ENCODE results near the gene PCDHA10.
"Not testable (repeated sequence)": the region's sequence is repeated elsewhere in the genome, so short reads cannot be mapped to it uniquely, and the experiment has no call there.

The PCDHA10 gene

GRCh38 chr5:140808889-140809291, 46.8 kb upstream of the PCDHA10 start:
- Histone ChIP-seq H3K9me3 (ENCODE audit: insufficient read depth, low read depth, low read length) (no peaks in the 10 kb centered on the region), H3K9ac (ENCODE audit: low read depth, low read length, poor library complexity, severe bottlenecking) (no peak overlapping the region), H3K4me3 (ENCODE audit: low read length, poor library complexity, severe bottlenecking) (no peak overlapping the region), H3K9me2 (replicated peaks; ENCODE audit: low read depth, low read length) (no peaks in the 10 kb centered on the region), H3K36me3 (ENCODE audit: insufficient read depth, low read length) (no peaks in the 10 kb centered on the region), H3K4me2 (ENCODE audit: low read depth, low read length, poor library complexity, severe bottlenecking) (no peak overlapping the region), H3K79me2 (ENCODE audit: insufficient read depth, low read length) (no peaks in the 10 kb centered on the region), H2AFZ (ENCODE audit: low read length) (no peak overlapping the region), H3F3A (ENCODE audit: low read depth) (no peaks in the 10 kb centered on the region), H3K27me3 (ENCODE audit: insufficient read depth, low read length, poor library complexity, severe bottlenecking) (no peaks in the 10 kb centered on the region), H3K4me1 (ENCODE audit: insufficient read depth, low read length, poor library complexity, severe bottlenecking) (no peaks in the 10 kb centered on the region), H4K20me1 (ENCODE audit: insufficient read depth, low read length, poor library complexity, severe bottlenecking) (no peaks in the 10 kb centered on the region)
- TF ChIP-seq CTCF (conservative IDR thresholded peaks at IDR 0.05; ENCODE audit: low read length) (no peak), EZH2phosphoT487 (IDR thresholded peaks at IDR 0.05; ENCODE audit: borderline replicate concordance) (no peak)

DNA sequence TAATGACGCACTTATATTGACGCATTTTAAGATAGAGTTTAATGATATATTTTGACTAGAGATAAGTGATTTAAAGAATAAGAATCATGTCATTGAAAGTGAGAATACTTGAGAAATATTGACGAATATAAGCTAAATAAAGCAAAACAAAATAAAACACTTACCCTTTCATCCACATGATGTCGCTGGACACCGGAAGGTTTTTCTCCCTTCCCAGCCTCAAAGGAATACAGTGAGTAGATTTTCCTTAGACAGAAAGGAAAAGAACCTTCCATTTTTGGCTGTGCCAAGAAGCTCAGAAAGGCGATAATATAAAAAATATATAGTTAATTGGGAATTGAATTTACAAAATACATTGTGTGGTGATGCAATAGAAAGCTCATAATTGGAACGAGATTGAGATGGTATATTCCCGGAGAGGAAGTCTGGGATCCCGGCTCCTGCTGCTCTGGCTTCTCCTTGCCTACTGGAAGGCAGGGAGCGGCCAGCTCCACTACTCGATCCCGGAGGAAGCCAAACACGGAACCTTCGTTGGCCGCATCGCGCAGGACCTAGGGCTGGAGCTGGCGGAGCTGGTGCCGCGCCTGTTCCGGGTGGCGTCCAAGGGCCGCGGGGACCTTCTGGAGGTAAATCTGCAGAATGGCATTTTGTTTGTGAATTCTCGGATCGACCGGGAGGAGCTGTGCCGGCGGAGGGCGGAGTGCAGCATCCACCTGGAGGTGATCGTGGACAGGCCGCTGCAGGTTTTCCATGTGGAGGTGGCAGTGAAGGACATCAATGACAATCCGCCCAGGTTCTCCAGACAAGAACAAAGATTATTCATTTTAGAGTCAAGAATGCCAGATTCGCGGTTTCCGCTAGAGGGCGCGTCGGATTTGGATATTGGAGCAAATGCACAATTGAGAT, 34.1 kb upstream of the PCDHA10 start, which contains the start of gene PCDHA5:
Gene PCDHA5 (plus strand): TSS at position 239 of the 906 bp plus-strand sequence.
- Histone ChIP-seq H3F3A (ENCODE audit: low read depth) (no peaks in the 10 kb centered on the region), H3K4me1 (ENCODE audit: insufficient read depth, low read length, poor library complexity, severe bottlenecking) (no peaks in the 10 kb centered on the region), H3K36me3 (ENCODE audit: insufficient read depth, low read length) (no peaks in the 10 kb centered on the region), H3K4me3 (ENCODE audit: low read length, poor library complexity, severe bottlenecking) (no peak within 1 kb of the TSS), H3K4me2 (ENCODE audit: low read depth, low read length, poor library complexity, severe bottlenecking) (no peak within 1 kb of the TSS), H3K9me2 (replicated peaks; ENCODE audit: low read depth, low read length) (no peaks in the 10 kb centered on the region), H3K9me3 (ENCODE audit: insufficient read depth, low read depth, low read length) (no peaks in the 10 kb centered on the region; the same call in 1 of the 2 replicates), H3K27me3 (ENCODE audit: insufficient read depth, low read length, poor library complexity, severe bottlenecking) (no peaks in the 10 kb centered on the region), H4K20me1 (ENCODE audit: insufficient read depth, low read length, poor library complexity, severe bottlenecking) (no peaks in the 10 kb centered on the region), H2AFZ (ENCODE audit: low read length) (no peak within 1 kb of the TSS), H3K79me2 (ENCODE audit: insufficient read depth, low read length) (no peaks in the 10 kb centered on the region), H3K9ac (ENCODE audit: low read depth, low read length, poor library complexity, severe bottlenecking) (no peak within 1 kb of the TSS)
- TF ChIP-seq EZH2phosphoT487 (IDR thresholded peaks at IDR 0.05; ENCODE audit: borderline replicate concordance): no peak
- TF ChIP-seq CTCF (conservative IDR thresholded peaks at IDR 0.05; ENCODE audit: low read length): no peak

DNA sequence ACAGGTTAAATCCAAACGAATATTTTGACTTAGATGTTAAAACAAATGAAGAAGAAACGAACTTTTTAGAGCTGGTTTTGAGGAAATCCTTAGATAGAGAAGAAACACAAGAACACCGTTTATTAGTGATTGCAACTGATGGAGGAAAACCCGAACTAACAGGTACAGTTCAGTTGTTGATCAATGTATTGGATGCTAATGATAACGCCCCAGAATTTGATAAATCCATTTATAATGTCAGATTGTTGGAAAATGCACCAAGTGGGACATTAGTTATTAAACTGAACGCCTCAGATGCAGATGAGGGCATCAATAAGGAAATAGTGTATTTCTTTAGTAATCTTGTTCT, 33.4 kb upstream of the PCDHA10 start:
- H3K9me3 ChIP-seq (ENCODE audit: insufficient read depth, low read depth, low read length): no peaks in the 10 kb centered on the region; the same call in 1 of the 2 replicates
- H3K4me2 ChIP-seq (ENCODE audit: low read depth, low read length, poor library complexity, severe bottlenecking): no peak overlapping the region
- H3K36me3 ChIP-seq (ENCODE audit: insufficient read depth, low read length): no peaks in the 10 kb centered on the region
- H3K27me3 ChIP-seq (ENCODE audit: insufficient read depth, low read length, poor library complexity, severe bottlenecking): no peaks in the 10 kb centered on the region
- H3K4me1 ChIP-seq (ENCODE audit: insufficient read depth, low read length, poor library complexity, severe bottlenecking): no peaks in the 10 kb centered on the region
- no peaks in the 10 kb centered on the region for H4K20me1 ChIP-seq (ENCODE audit: insufficient read depth, low read length, poor library complexity, severe bottlenecking)
- TF ChIP-seq CTCF (conservative IDR thresholded peaks at IDR 0.05; ENCODE audit: low read length) (no peak), EZH2phosphoT487 (IDR thresholded peaks at IDR 0.05; ENCODE audit: borderline replicate concordance) (no peak)
- no peaks in the 10 kb centered on the region for H3K9me2 ChIP-seq (replicated peaks; ENCODE audit: low read depth, low read length)
- H3F3A ChIP-seq (ENCODE audit: low read depth): no peaks in the 10 kb centered on the region
- no peak overlapping the region for H3K4me3 ChIP-seq (ENCODE audit: low read length, poor library complexity, severe bottlenecking)
- H3K79me2 ChIP-seq (ENCODE audit: insufficient read depth, low read length): no peaks in the 10 kb centered on the region
- H3K9ac ChIP-seq (ENCODE audit: low read depth, low read length, poor library complexity, severe bottlenecking): no peak overlapping the region
- H2AFZ ChIP-seq (ENCODE audit: low read length): no peak overlapping the region

GRCh38 chr5:140822969-140823368, 32.7 kb upstream of the PCDHA10 start:
- not testable (repeated sequence) for H3K9me3 ChIP-seq (ENCODE audit: insufficient read depth, low read depth, low read length); H3K9me2 ChIP-seq (replicated peaks; ENCODE audit: low read depth, low read length); H3K36me3 ChIP-seq (ENCODE audit: insufficient read depth, low read length); H3F3A ChIP-seq (ENCODE audit: low read depth); H3K4me2 ChIP-seq (ENCODE audit: low read depth, low read length, poor library complexity, severe bottlenecking); H2AFZ ChIP-seq (ENCODE audit: low read length); H3K27me3 ChIP-seq (ENCODE audit: insufficient read depth, low read length, poor library complexity, severe bottlenecking); H4K20me1 ChIP-seq (ENCODE audit: insufficient read depth, low read length, poor library complexity, severe bottlenecking); H3K4me1 ChIP-seq (ENCODE audit: insufficient read depth, low read length, poor library complexity, severe bottlenecking); H3K4me3 ChIP-seq (ENCODE audit: low read length, poor library complexity, severe bottlenecking); H3K79me2 ChIP-seq (ENCODE audit: insufficient read depth, low read length); H3K9ac ChIP-seq (ENCODE audit: low read depth, low read length, poor library complexity, severe bottlenecking)
